LNCaP clone FGC (cell line): ENCODE measurements around the gene PLPPR1.

Experiments used
- DNase-seq: peaks from one replicate; pipeline ENCODE4 v3.0.0-alpha.2; 2011; ENCODE audit warnings: low read depth
- H3K4me3 ChIP-seq: 2 replicates; pipeline ENCODE4 v1.5.1; 2011; ENCODE audit warnings: mild to moderate bottlenecking, low read depth, low read length, control low read depth
- CTCF ChIP-seq: IDR thresholded peaks from 2 replicates; pipeline ENCODE4 v1.5.1; 2012; ENCODE audit warnings: mild to moderate bottlenecking; ENCODE audit not compliant: control insufficient read depth, insufficient read depth; ENCODE audit errors: extremely low read depth

PLPPR1 gene

GRCh38 chr9:101092922-101093321, 64.4 kb downstream of the PLPPR1 start:
- DNase-seq: no peak
- TF ChIP-seq CTCF: no peak
- H3K4me3 ChIP-seq: no peak overlapping the region

GRCh38 chr9:101093620-101094019, 65.1 kb downstream of the PLPPR1 start:
- no peak for TF ChIP-seq CTCF
- no peak for DNase-seq

GRCh38 chr9:101094686-101095085, 66.2 kb downstream of the PLPPR1 start:
- H3K4me3 ChIP-seq: no peak overlapping the region
- no peak for DNase-seq
- TF ChIP-seq CTCF: no peak

More at GRCh38 chr9:101093620-101094019, 65.1 kb downstream of the PLPPR1 start:
- H3K4me3 ChIP-seq: no peak overlapping the region

- TF ChIP-seq CTCF: peak; percentile 35
- no peak for DNase-seq
- H3K4me3 ChIP-seq: no peak overlapping the region
Measured at GRCh38 chr9:101097210-101097609, 68.7 kb downstream of the PLPPR1 start.

- DNase-seq: no peak
- H3K4me3 ChIP-seq: no peak overlapping the region
Measured at GRCh38 chr9:101098392-101098791, 69.9 kb downstream of the PLPPR1 start.

GRCh38 chr9:101114317-101114716, 85.8 kb downstream of the PLPPR1 start:
- TF ChIP-seq CTCF: no peak
- no peak for DNase-seq
- no peak overlapping the region for H3K4me3 ChIP-seq

More at GRCh38 chr9:101098392-101098791, 69.9 kb downstream of the PLPPR1 start:
- TF ChIP-seq CTCF: no peak

GRCh38 chr9:101115102-101115501, 86.6 kb downstream of the PLPPR1 start:
- TF ChIP-seq CTCF: no peak
- no peak for DNase-seq
- no peak overlapping the region for H3K4me3 ChIP-seq
